ENCODE data around the gene ELL2.

The ELL2 gene

DNA sequence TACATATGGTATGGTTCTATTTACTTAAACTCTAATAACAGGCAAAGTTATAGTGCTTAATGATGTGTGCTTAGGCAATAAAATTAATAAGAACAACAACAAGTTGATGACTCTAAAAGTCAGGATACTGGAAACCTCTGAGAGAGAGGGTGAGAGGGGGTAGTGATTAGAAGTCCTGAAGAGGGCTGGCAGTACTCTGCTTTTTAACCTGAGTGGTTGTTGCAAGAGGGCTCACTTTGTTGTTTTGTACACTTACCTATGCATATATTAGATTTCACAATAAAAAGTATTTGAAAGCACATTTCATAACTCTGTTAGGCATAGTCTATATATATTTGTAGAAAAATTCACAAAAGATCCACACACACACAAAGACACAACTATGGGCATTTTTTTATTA, 21.4 kb upstream of the ELL2 start:
- no peak for DNase-seq (ENCODE audit: low read depth)

DNA sequence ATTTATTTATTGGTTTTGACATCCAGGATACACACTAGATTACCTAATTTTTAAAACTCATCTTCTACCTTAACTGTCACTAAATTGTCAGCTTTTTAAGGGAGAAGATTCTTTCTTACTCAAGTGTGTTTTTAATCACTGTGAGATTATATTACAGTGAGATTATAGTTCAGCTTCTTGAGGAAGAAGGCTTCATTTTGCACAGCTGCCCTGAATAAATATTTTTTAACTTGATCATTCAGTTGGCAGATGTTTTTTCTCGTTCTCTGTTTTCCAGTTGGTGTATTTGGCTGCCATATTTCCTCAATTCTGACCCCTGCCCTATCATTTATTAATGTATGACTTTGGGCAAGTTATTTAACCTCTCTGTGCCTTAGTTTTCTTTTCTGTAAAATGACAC, 15.0 kb upstream of the ELL2 start:
- DNase-seq (ENCODE audit: low read depth), result peak; percentile 44

DNA sequence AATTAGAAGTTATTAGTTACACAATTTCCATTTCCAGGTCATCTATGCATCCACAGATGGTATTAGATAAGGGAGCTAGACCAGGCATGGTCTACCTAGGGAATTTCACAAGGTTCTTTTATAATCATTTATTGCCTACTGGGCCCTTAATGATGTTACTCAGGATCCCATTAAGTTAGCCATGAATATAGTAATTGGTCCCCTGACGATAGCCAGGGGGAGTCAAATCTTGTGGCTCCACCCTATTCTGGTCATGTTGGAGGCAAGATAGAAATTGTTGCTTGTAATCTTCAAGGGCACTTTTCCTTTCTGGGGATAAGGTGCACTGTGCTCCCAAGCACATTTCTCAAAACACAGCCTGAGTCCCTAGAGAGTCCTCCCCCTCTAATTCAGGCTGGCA, 14.1 kb upstream of the ELL2 start:
- no peak for DNase-seq (ENCODE audit: low read depth)

DNA sequence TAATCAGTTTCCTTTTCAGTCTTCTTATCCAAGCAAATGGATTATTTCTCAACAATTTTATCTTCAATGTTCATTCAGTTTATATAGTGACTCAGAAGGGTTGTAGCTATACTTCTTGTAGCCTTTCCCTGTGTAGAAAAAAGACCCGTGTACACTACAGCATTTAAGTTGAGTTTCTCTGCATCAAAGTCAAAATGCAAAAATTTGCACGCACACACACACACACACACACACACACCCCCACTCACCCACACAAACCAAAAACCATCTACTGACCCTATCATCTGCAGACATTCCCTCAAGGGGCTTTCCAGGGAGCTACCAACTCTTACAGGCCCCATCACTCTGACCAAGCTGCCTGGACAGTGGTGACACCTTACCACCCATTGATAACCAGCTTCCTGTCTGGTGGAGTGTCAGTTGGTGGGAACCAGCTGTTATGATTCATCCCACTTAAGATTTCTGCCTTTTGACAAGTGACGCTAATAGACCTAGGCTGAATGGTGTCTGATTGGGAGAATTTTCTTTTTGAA, 12.2 kb upstream of the ELL2 start:
- DNase-seq (ENCODE audit: low read depth), result no peak

DNA sequence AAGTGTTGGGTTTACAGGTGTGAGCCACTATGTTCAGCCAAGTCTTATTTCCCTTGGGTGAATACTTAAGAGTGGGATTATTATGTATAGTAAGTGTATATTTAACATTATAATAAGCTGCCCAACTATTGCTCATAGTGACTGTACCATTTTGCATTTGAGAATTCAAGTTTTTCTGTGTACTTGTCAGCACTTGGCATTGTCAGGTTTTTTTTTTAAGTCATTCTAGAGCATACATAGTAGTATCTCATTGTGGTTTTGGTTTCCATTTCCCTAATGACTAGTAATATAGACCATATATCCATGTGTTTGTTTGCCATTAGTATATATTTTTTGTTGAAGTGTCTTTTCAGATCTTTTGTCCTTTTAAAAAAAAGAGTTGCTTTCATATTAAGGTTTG, 10.5 kb upstream of the ELL2 start:
- DNase-seq (ENCODE audit: low read depth), result no peak

DNA sequence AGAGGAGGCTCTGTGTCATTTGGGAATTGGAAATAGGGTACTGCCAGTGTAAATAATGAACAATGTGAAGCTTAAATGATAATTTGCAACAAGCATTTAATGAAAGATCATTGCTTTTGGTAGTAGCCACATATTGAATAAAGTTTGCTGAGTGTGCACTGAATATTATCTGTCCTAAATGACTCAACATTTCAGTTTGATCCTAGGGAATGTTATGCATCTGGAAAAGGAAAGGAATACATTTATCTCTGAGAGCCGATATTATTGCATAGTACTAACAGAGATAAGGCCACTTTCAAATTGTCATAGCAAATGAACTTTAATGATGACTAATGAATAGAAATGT, 8.7 kb upstream of the ELL2 start:
- DNase-seq (ENCODE audit: low read depth), result no peak

DNA sequence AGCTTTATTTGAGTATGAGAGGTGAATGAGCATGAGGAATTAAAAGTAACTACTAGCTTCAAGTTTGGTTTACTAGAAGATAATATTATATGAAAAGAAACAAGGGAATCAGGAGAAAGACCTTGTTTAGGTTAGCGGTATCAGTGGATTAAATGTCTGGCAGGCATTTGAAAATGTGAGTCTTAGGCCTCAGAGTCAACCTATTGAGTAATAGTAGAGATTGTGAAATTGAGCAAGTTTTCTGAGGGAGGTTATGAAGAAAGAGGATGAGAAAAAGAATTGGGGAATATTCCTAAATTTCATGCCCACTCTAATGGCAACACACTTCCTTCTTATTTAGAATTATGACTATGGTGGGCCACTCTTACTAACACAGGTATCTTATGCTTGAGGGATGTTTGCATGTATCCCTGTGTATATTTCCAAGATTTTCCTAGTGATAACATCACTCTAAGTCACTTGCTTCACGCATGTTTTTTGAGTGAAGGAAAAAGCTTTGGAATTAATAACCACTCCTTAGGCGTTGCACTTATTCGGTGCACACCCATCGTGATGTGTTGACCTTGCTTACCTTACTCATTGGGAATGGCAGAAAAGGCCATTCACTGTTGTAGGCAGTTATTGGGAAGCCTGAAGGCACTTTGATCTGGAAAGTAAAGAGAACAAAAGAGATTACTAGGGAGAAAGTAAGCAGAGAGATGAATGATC, 8.2 kb upstream of the ELL2 start:
- DNase-seq (ENCODE audit: low read depth), result peak; percentile 78

DNA sequence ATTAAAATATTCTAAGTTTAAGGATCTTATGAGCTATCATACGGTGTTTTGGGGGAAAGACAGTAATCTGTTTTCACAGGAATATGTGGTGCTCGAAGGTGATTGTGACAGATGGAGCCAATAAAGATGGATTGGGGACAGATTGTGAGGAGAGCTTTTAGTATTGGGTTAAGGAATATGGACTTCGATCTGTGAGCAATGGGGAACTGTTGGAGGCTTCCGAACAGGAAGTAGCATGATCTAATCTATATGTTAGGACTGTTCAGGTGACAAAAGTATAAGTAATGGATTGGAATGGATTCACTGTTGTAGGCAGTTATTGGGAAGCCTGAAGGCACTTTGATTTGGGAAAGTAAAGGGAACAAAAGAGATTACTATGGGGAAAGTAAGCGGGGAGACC, 7.4 kb upstream of the ELL2 start:
- DNase-seq (ENCODE audit: low read depth), result no peak

DNA sequence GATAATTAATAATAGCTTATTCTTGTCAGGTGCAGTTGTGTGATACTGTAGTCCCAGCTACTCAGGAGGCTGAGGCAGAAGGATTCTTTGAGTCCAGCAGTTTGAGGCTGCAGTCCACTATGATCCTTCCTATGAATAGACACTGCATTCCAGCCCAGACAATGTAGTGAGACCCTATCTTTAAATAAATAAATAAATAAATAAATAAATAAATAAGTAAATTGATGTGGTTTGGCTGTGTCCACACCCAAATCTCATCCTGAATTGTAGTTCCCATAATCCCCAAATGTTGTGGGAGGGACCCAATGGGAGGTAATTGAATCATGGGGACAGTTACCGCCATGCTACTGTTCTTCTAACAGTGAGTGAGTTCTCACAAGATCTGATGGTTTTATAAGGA, 5.6 kb upstream of the ELL2 start:
- DNase-seq (ENCODE audit: low read depth), result no peak

DNA sequence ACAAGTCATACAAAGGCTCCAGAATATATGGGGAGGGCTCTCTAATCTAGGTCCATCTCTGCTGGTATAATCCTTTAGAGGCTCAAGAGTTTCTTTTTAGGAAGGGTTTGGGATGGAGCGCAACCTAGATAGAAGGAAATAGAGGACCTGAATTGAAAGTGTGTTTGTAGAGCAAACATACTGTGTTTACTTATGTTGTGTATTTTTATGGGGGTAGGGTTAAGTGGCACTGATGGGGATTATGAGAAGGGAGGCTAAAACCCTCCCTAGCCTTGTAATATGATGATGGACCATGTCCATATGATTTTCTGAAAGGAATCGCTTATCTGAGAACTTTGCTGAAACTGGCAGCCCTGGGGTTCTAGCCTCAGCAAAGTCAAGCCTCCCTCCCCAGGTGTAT, 4.4 kb upstream of the ELL2 start:
- no peak for DNase-seq (ENCODE audit: low read depth)

DNA sequence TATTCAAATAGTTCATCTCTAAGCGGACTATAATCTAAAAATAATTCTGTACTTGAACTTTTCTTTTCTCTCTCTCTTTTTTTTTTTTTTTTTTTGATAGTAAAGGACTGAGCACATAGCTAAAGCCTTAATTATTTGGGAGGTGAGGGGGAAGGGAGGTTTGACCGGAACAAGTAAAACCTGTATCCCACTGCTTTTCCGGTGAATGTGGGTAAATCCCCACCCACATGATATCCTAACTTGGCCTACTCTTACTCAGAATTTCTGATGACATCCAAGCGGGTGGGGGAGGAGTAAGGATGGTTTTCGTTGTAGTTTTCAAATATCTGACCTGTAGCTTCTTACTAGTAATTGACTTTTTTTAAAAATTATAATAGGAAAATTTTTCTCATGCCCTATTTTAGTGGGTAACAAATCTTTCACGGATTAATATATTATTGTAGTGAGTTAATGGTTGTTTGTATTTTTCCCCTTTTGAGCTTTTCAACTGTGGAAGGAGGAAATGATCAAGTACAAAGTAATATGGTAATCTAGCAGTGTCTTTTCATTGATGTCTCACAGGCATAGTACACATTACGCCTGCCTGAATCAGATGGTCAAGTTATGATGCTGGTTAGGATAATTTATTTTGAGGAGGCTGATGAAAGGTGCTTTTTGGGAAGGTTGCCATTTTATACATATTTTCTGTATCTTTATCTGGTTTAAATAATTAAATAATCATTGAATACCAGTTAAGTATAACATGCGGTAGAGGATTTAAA, 2.2 kb upstream of the ELL2 start:
- DNase-seq (ENCODE audit: low read depth), result no peak

DNA sequence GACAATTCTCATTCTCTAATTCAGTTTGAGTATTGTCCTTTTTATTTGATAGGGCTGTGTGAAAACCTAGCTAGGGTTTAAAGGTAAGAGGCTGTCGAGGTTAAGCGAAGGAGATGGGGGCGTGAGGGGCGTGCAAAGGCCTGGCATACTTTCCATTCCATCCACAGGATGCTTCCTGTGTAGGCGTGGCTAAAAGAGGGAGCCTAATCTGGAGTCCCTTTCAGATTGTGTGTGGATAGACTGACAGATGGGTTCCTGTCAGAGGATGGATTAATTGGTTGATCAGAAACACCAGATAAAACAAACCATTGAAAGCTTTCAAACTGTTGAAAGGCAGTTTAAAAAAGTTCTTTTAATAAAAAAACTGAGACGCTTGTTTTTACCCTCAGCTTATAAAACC, 1.1 kb upstream of the ELL2 start:
- no peak for DNase-seq (ENCODE audit: low read depth)

DNA sequence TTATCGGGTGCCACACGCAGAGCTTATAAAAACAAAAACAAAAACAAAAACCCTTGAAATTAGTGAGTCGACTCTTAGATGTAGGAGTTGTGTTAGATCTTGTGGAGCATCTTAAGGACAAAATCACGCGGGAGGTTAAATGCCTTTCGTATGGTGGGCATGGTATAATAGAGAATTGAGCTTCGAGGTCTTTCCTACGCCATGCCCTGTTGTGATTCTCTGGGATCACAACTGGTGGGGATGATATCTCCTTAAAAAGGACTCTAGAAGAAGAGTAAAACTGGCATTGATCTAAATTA, 773 bp upstream of the ELL2 start:
- no peak for DNase-seq (ENCODE audit: low read depth)

DNA sequence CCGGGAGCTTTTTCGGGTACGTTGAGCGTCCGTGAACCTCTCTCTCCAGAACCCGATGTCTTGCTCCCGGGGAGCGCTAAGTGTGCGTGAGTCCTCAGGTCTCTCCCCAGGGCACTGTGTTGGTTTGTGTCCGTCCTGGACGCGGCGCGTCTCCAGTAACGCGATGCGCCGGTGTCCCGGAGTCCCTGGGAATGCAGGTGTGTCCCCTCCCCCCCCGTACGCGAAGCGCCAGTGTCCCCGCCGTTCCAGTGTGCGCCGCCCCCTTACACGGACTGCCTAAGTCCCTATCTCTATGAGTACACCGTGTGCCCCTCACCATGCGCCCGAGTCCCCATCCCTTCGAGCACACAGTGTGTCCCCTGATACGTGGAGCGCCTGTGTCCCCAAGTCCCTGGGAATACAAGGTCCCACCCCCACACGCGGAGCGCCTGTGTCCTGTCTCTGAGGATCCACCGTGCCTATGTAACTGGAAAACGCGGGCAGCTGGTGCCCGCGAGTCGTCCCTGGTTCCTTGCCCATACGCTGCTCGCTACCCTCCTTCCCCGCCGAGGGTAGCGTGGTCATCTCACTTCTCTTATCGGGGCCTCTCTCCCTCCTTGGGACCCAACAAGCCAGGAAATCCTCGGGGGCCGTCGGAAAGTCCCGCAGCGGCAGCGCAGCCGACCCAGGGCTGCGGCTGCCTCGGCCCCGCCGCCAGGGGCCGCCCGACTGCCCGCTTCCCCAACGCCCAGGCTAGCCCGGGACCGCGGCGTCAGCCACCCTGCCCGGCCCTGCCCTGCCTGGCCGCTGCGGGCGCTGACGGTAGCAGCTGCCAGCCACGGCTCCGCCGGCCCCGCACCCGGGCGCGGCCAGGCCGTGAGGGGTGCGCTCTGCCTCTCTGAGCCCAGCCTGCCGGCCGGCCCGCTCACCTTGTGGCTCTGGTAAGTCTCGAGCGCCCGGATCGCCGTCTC, 709 bp downstream of the ELL2 start:
- peak; percentile 76 for DNase-seq (ENCODE audit: low read depth)

DNA sequence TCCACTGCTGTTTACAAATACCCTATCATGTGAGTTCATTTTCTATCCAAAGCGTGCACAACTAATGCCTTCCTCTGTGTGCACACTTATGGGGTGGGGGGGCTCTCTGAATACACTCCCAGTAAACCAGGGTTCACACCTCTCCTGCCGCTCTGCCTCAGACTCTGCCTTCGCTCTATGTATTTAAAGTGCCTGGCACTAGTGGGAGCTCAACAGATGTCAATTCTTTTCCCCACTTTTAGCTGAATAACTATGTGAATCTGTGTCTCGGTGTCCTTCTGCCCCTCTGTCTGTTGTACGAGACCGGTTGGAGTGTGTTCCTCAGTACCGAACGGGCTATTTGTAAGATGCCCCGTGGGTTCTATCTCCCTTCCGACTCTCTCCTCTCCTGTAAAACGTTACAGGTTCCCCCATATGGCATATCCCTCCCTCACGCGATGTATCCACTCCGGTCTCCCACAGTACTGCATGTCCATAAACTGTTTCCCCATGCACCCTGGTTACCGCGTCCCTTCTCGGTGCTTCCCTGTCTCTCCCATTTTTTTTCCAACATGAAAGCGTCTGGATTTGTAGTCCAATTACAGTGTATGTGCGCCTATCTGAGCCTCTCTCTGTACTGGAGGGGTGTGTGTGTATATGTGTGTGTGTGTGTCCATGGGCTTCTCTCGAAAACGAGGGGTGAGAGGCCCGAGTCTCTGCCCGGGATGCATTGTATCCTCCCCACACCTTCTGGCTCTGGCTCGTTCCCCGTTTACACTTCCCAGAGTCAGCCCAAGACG, 1.6 kb downstream of the ELL2 start:
- DNase-seq (ENCODE audit: low read depth), result peak; percentile 36

DNA sequence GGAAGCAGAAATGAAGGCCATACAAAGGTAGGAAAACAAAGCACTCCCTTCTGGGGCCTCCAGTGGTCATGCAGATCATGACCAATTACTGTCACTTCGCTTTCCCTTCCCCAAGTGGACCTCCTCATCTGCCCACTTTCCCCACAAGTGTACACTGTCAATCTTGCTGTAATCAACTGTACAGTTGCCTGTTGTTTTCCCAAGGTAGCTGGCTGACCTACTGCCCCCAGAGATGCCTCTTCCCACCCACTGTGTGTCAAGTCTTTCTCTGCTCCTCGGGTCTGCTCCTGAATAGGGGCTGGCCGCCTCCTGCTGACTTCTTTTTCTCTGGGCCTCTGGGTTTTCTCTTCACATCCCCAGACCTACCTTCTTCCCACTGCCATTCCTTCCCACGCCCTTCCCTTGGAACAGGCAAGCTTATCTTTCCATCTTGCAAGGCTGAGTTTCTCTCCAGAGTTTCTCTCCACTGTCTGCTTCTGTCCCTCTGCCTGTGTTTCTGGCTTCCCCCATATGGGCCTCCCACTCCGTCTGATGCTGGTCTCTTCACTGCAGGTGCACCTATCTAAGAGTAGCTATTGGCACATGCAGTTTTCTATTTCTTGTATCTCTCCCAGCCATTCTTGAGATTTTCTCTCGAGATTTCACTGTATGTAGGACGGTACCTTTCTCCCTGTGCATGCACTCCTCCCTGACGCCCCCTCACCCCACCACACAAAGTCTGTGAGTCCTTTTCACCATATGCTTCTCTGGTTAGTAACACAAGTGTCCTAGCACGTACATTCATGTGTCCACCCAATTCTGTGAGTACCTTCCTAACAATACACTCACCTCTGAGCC, 2.4 kb downstream of the ELL2 start:
- peak; percentile 39 for DNase-seq (ENCODE audit: low read depth)

DNA sequence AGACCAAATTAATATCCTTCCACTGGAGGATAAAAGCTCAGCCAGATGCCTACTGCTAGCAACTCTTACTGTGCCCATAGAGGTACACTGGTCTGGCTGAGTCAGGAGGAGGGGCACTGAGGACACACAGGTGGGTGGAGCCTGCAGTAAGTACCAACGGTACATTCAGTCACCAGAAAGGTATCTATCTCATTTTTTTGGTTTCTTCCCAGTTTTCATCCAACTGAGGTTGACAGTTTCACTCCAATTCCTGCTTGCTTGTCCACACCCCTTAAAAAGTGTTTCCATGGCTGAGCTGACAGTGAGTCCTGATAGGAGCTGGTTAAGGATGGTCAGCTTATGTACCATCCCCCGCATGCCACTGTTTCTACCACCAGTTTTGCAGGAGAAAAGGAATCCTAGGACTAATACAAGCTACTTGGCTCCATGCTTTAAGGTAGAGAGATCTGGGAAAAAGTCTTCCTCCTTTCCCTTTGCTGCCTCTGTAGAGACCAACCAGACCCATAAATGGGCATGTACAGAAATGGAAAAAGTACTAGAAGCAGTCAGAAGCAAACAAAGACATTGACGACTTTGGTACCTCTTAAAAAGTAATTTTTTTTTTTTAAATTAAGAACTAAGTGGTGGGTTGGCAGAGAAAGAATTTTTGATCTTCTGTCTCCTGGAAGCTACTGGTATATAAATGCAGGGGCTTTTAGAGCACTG, 3.2 kb downstream of the ELL2 start:
- peak; percentile 29 for DNase-seq (ENCODE audit: low read depth)

DNA sequence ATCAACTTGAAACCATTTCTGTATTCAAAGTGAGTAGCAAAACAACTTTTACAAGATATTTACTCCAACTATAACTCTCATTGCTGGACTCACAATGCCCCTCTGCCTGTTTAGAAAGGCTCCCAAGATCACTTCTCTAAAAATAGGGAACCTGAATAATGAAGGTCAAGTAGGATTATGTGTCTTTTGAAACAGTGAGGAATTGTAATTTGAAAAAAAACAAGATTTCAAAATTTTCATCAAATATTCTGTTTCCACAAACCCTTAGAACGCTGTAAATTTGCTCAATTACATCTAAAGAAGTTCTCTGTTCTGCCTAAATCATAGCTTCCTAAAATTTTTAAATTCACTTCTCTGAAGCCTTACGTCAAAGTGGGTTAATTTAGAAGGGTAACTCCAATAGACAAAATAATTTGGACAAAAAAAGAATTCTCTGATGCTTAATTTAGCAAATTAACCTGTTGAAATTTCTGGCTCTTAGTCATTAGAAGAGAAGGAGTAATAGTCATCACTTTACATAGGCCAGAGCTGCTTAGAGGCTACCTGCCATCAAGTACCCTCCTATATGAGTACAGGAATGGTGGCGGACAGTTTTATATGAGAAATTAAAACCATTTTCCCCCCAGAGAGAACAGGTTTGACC, 4.0 kb downstream of the ELL2 start:
- no peak for DNase-seq (ENCODE audit: low read depth)

DNA sequence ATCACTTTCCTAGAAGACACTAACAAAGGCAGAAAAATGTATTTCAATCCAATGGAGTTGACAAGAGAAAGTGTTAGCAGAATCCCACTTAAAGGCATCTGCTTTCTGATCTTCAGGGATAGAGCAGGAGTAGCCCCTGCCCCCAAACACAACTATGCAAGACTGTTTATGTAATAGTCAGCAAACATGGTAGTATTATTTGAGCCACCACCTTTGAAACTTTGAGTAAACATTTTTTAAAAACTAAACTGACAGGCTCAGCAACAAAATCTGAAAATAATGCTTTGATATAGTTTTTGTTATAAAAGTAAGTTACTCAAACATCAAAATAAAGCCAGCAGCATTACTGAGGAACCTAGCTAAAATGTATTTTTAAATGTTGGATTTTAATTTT, 4.8 kb downstream of the ELL2 start:
- no peak for DNase-seq (ENCODE audit: low read depth)

Measured in fibroblast of gingiva (primary cell).